ENCODE data around the gene BSN. TPM values are rescaled to one million over a fixed set of nuclear protein-coding genes. Genes with fewer than 3 reads are reported as not detected.

The BSN gene
- total RNA-seq, 2 experiments from 2014 or later = 0.08 to 0.11 TPM

DNA sequence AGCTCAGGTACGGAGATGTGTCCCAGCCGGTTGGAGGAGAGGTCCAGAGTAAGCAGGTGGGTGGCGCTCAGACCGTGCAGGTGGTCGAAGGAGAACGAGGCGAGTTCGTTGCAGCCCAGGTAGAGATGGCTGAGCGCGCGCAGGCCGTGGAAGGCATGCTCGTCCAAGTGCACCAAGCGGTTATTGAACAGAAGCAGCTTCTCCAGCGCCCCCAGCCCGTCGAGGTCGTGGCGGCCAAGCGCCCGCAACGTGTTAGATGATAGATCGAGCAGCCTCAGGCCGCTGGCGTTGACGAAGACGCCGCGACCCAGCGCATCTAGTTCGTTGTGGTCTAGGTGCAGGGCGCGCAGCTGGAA is 164.6 kb downstream of the BSN start:
- peaks cover 23% of the 10 kb centered on the region for H3K36me3 Mint-ChIP-seq (ENCODE audit: low read depth)
- H3K27ac ChIP-seq (ENCODE audit: low read depth in 1 of 2, low read length in 2 of 2) = no peak overlapping the region
- H3K9me3 Mint-ChIP-seq = no peaks in the 10 kb centered on the region
- peaks cover 33% of the 10 kb centered on the region for H3K4me1 ChIP-seq (ENCODE audit: insufficient read depth, low read length)
- H3K27ac Mint-ChIP-seq = peak overlapping the region; percentile 95
- no peaks in the 10 kb centered on the region for H3K27me3 ChIP-seq (ENCODE audit: control insufficient read depth in 1 of 2, insufficient read depth in 2 of 2, low read length in 2 of 2)
- H3K4me1 Mint-ChIP-seq (ENCODE audit: low read depth) = peaks cover 38% of the 10 kb centered on the region
- CTCF ChIA-PET = interaction anchor here (1.2 to 2.2 kb wide), 7 partner anchors 13 to 179 kb away, joined by 3 to 8 read pairs (median 4); no protein-coding TSS in a partner anchor
- H3K9me3 ChIP-seq (ENCODE audit: control insufficient read depth in 1 of 2, insufficient read depth in 1 of 2, low read length in 2 of 2) = no peaks in the 10 kb centered on the region
- peak in 1 of 14 experiments; percentile 16 for DNase-seq
- TF ChIP-seq, protein P1, sequence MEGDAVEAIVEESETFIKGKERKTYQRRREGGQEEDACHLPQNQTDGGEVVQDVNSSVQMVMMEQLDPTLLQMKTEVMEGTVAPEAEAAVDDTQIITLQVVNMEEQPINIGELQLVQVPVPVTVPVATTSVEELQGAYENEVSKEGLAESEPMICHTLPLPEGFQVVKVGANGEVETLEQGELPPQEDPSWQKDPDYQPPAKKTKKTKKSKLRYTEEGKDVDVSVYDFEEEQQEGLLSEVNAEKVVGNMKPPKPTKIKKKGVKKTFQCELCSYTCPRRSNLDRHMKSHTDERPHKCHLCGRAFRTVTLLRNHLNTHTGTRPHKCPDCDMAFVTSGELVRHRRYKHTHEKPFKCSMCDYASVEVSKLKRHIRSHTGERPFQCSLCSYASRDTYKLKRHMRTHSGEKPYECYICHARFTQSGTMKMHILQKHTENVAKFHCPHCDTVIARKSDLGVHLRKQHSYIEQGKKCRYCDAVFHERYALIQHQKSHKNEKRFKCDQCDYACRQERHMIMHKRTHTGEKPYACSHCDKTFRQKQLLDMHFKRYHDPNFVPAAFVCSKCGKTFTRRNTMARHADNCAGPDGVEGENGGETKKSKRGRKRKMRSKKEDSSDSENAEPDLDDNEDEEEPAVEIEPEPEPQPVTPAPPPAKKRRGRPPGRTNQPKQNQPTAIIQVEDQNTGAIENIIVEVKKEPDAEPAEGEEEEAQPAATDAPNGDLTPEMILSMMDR (IDR thresholded peaks at IDR 0.05) = no peak
- ATAC-seq (ENCODE audit: poor library complexity) = no peak
- peaks cover 39% of the 10 kb centered on the region for H3K36me3 ChIP-seq (ENCODE audit: insufficient read depth, low read length)
- no peaks in the 10 kb centered on the region for H3K27me3 Mint-ChIP-seq
- POLR2A ChIA-PET = interaction anchor here (0.5 to 3.9 kb wide), 4 partner anchors 68 to 625 kb away, joined by 3 to 18 read pairs (median 9); partner anchors contain the start of genes INKA1, IP6K1 and QRICH1
- H3K4me3 ChIP-seq (ENCODE audit: low read length) = peak overlapping the region; percentile 80
- intact Hi-C loops (cut with DNase I, micrococcal nuclease) = loop anchor here (2.0 kb wide), 2 partner anchors 16 to 68 kb away; partner anchors contain the start of gene IP6K1 (in 2 of the 2)
- H3K4me3 Mint-ChIP-seq = peak overlapping the region; percentile 96

DNA sequence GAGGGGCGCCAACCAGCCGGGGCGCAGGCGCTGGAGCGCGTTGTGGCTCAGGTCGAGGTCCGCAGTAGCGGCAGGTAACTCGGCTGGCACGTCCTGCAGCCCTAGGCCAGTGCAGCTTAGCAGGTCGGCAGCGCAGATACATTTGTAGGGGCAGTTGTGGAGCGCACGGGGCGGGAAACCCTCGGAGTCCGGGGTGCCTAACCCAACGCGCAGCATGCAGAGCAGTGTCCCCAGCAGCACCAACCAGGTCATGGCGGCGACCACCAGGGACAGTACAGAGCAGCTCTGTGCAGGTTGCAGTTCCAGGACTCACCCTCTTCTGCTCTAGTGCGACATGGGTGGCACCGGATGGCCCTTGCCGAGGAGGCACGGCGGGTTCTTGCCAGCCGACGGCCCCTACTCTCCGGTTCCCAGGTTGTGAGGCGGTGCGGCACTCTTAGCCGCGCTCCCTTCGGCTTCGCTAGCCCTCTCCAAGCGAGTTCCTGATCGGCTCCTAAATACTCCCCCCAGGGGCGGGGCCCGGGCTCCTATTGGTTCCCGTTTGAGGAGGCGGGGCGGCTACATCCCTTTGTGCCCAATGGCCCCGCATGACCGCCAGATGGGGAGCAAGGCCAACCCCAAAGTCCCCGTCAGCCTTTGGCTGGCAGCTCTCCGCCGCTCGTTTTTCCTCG is 165.1 kb downstream of the BSN start, which contains the start of gene AMIGO3:
AMIGO3 (minus strand) TSS at position 471 of the 671 bp plus-strand sequence; CDS start at position 252, 219 bp downstream.
- peak within 1 kb of the TSS; percentile 32 to 48 for H3K27ac ChIP-seq (ENCODE audit: low read depth in 1 of 2, low read length in 2 of 2)
- ChIA-PET POLR2A (interaction anchor here (0.5 to 3.9 kb wide), 4 partner anchors 68 to 625 kb away, joined by 3 to 18 read pairs (median 9); partner anchors contain the start of genes INKA1, IP6K1 and QRICH1), CTCF (interaction anchor here (0.7 to 2.2 kb wide), 9 partner anchors 12 to 179 kb away, joined by 3 to 8 read pairs (median 4); no protein-coding TSS in a partner anchor)
- peak within 1 kb of the TSS; percentile 96 for H3K4me3 Mint-ChIP-seq
- H3K27ac Mint-ChIP-seq = peak within 1 kb of the TSS; percentile 95
- peaks cover 36% of the 10 kb centered on the region for H3K4me1 ChIP-seq (ENCODE audit: insufficient read depth, low read length)
- no peaks in the 10 kb centered on the region for H3K9me3 Mint-ChIP-seq
- intact Hi-C loops (cut with DNase I, micrococcal nuclease) = loop anchor here (2.0 kb wide), 2 partner anchors 17 to 67 kb away; partner anchors contain the start of gene IP6K1 (in 2 of the 2)
- DNase-seq (peak; percentile 71 to 94 (median 89)), ATAC-seq (ENCODE audit: poor library complexity) (peak; percentile 78)
- peak within 1 kb of the TSS; percentile 80 for H3K4me3 ChIP-seq (ENCODE audit: low read length)
- TF ChIP-seq, protein P1 (IDR thresholded peaks at IDR 0.05) = peak; percentile 78
- no peaks in the 10 kb centered on the region for H3K9me3 ChIP-seq (ENCODE audit: control insufficient read depth in 1 of 2, insufficient read depth in 1 of 2, low read length in 2 of 2)
- H3K36me3 Mint-ChIP-seq (ENCODE audit: low read depth) = peaks cover 25% of the 10 kb centered on the region
- H3K4me1 Mint-ChIP-seq (ENCODE audit: low read depth) = peaks cover 44% of the 10 kb centered on the region
- H3K27me3 Mint-ChIP-seq = no peaks in the 10 kb centered on the region
- no peaks in the 10 kb centered on the region for H3K27me3 ChIP-seq (ENCODE audit: control insufficient read depth in 1 of 2, insufficient read depth in 2 of 2, low read length in 2 of 2)
- peaks cover 39% of the 10 kb centered on the region for H3K36me3 ChIP-seq (ENCODE audit: insufficient read depth, low read length)

Other genes starting within 250 kb of the BSN start
- gene USP4, start 214.4 kb upstream of the BSN start, total RNA-seq = 10 to 100 TPM; 94.3 to 95.2 TPM
- gene GPX1, start 196.1 kb upstream of the BSN start, total RNA-seq = 10 to 100 TPM; 20.8 to 22.9 TPM
- 100 to 1,000 TPM; 256 to 271 TPM for gene RHOA, start 142.5 kb upstream of the BSN start, total RNA-seq
- gene TCTA, start 142.1 kb upstream of the BSN start, total RNA-seq = 10 to 100 TPM; 21.4 to 22.0 TPM
- gene AMT, start 132.0 kb upstream of the BSN start, total RNA-seq = 10 to 100 TPM; 10.5 to 12.7 TPM
- 10 to 100 TPM; 25.0 to 25.1 TPM for gene NICN1, start 125.2 kb upstream of the BSN start, total RNA-seq
- 10 to 100 TPM; 15.0 to 18.3 TPM for gene DAG1, start 84.2 kb upstream of the BSN start, total RNA-seq
- gene APEH, start 119.9 kb downstream of the BSN start, total RNA-seq = 10 to 100 TPM; 44.3 to 45.5 TPM
- 1 to 10 TPM; 7.8 TPM for gene MST1, start 135.0 kb downstream of the BSN start, total RNA-seq
- gene RNF123, start 135.1 kb downstream of the BSN start, total RNA-seq = 10 to 100 TPM; 28.8 to 29.7 TPM
- 1 to 10 TPM in 1 of 2 experiments, under 1 TPM in 1; 0.82 to 1.3 TPM for gene AMIGO3, start 165.2 kb downstream of the BSN start, total RNA-seq
- 10 to 100 TPM; 39.0 to 41.4 TPM for gene GMPPB, start 169.5 kb downstream of the BSN start, total RNA-seq
- 10 to 100 TPM; 33.3 to 36.0 TPM for gene IP6K1, start 232.1 kb downstream of the BSN start, total RNA-seq
- gene CDHR4, start 245.4 kb downstream of the BSN start, total RNA-seq = under 1 TPM in 1 of 2 experiments, not detected in 1; 0.17 TPM
- gene INKA1, start 248.8 kb downstream of the BSN start, total RNA-seq = under 1 TPM; 0.85 to 0.87 TPM

Measured in CD4-positive, alpha-beta T cell (primary cell).